Body of pancreas (tissue), 4 donors: ENCODE measurements around the gene ERBB4.

Source experiments
- CTCF ChIP-seq, 7 experiments: fragments of 450-650 bp in 4 of 7; fragments of 200-600 bp in 3 of 7; sonication (generic) in 3 of 7; IDR thresholded peaks; one replicate each; pipeline ENCODE4 v1.5.1; 2016 to 2019; ENCODE audit warnings: antibody characterized with exemption in 7 of 7
- POLR2A ChIP-seq, 3 donors: fragments of 450-650 bp; IDR thresholded peaks; one replicate each; pipeline ENCODE4 v1.6.1; 2016; ENCODE audit warnings: antibody characterized with exemption in 3 of 3, mild to moderate bottlenecking in 2 of 3

- TF ChIP-seq POLR2A (IDR thresholded peaks at IDR 0.05): no peak
- no peak for TF ChIP-seq CTCF (IDR thresholded peaks at IDR 0.05)
These were observed 889.3 kb downstream of the ERBB4 start for GRCh38 chr2:211649331-211649730.
